Mammary epithelial cell (primary cell): Measurements from ENCODE around the gene ARRDC3.

Experiments
- EZH2 ChIP-seq: IDR thresholded peaks from 2 replicates; pipeline ENCODE4 v1.6.1; 2012; ENCODE audit warnings: low read length, inconsistent platforms, borderline replicate concordance
- TF ChIP-seq, protein P1 (sequence below), 2 donors: IDR thresholded peaks in 1 of 2; conservative IDR thresholded peaks in 1 of 2; 2 replicates each; pipeline ENCODE4 v1.5.1; 2011 to 2012; ENCODE audit warnings: inconsistent platforms in 2 of 2, low read length in 2 of 2, mild to moderate bottlenecking in 2 of 2, control low read depth in 1 of 2, low read depth in 1 of 2; ENCODE audit not compliant: insufficient read depth in 1 of 2; ENCODE audit errors: extremely low read depth in 1 of 2

DNA sequence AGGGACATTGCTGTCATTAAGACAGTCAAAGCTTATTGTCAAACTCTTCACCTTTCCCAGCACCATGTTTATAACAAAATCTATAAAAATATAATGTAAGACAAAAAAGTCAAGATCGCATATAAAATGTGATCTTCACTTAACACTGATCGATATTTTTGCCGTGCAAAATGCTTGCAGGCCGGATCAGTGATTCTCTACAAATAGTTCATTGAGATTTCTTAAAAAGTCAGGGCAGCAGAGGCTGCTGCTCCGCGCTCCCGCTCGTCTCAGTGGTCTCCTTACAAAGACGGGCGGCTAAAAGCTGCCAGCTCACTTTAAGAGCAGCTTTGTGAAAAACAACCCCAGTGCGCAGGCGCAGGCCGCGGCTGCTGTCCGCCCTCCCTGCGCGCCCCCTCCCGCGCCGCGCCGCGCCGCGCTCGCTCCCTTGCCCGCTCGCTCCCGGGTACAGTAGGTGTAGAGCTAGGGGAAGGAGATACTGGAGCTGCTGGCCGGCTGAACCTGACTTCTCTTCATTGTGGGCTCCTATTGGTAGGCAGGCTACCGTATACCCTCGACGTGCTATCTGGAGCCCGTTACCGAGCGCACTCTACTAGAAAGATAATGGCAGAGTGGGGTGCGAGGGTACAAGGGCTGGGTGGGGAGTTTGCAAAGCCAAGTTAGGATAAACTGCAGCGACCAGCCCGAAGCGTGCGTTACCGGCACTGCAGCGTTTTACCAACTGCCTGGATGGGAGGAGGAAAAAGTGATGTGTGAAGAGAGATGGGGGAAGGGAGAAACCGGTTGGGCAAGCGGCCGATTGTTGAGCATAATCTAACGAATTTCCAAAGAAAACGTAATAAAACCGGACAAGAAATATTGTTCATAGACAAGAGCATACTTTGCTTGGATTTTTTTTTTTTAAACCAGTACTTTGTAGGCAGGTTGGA, at the start of gene ARRDC3:
- TF ChIP-seq, protein P1, sequence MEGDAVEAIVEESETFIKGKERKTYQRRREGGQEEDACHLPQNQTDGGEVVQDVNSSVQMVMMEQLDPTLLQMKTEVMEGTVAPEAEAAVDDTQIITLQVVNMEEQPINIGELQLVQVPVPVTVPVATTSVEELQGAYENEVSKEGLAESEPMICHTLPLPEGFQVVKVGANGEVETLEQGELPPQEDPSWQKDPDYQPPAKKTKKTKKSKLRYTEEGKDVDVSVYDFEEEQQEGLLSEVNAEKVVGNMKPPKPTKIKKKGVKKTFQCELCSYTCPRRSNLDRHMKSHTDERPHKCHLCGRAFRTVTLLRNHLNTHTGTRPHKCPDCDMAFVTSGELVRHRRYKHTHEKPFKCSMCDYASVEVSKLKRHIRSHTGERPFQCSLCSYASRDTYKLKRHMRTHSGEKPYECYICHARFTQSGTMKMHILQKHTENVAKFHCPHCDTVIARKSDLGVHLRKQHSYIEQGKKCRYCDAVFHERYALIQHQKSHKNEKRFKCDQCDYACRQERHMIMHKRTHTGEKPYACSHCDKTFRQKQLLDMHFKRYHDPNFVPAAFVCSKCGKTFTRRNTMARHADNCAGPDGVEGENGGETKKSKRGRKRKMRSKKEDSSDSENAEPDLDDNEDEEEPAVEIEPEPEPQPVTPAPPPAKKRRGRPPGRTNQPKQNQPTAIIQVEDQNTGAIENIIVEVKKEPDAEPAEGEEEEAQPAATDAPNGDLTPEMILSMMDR (conservative IDR thresholded peaks at IDR 0.05 in 1 of 2, IDR thresholded peaks at IDR 0.05 in 1 of 2; ENCODE audit: extremely low read depth in 1 of 2, insufficient read depth in 1 of 2, low read depth in 1 of 2, low read length in 2 of 2), result no peak
- TF ChIP-seq EZH2, result no peak
